Left hindlimb (tissue), 1 donor: ENCODE results near the gene PRDM4.
A peak's percentile ranks its signal among the peaks of the same experiment; 100 is the strongest.
"Not testable (repeated sequence)": the region's sequence is repeated elsewhere in the genome, so short reads cannot be mapped to it uniquely, and the experiment has no call there.

Experiments used
- DNase-seq: peaks from one replicate; pipeline ENCODE4 v3.0.0-alpha.2; 2018

Gene PRDM4

GRCh38 chr12:107774349-107775029 is 13.6 kb upstream of the PRDM4 start, which contains the start of gene ASCL4:
Gene ASCL4 (plus strand): TSS chr12:107774704. CDS start chr12:107775219, 515 bp downstream.
- DNase-seq, result no peak

- DNase-seq, result no peak
These were observed 6.5 kb upstream of the PRDM4 start for GRCh38 chr12:107767466-107767865.

- no peak for DNase-seq
These were observed 4.4 kb upstream of the PRDM4 start for GRCh38 chr12:107765316-107765715.

DNA sequence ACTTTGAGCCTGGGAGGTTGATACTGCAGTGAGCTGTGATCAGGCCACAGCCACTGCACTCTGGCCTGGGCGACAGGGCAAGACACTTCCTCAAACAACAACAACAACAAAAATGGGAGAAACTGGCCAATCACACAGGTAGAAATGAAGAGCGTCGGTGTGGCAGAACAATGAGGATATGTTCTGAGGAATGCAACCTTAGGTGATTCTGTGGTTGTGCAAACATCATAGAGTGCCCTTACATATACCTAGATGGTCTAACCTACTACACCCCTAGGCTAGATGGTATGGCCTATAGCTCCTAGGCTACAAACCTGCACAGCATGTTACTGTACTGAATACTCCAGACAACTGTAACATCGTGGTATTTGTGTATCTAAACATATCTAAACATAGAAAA is 3.7 kb upstream of the PRDM4 start:
- no peak for DNase-seq

DNA sequence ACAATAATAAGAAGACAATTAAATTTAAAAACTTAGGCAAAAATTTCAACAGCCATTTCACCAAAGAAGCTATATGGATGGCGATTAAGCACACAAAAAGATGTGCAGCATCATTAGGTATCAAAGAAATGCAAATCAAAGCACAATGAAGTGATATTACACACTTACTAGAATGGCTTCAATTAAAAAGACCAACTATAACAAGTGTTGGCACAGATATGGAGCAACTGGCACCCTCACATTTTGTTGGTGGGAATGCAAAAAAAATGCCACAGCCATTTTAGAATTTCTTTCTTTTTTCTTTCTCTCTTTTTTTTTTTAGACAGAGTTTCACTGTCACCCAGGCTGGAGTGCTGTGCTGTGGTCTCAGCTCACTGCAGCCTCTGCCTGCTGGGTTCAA is 1.9 kb upstream of the PRDM4 start:
- DNase-seq, result no peak

GRCh38 chr12:107761502-107761904 is 566 bp upstream of the PRDM4 start:
- no peak for DNase-seq

DNA sequence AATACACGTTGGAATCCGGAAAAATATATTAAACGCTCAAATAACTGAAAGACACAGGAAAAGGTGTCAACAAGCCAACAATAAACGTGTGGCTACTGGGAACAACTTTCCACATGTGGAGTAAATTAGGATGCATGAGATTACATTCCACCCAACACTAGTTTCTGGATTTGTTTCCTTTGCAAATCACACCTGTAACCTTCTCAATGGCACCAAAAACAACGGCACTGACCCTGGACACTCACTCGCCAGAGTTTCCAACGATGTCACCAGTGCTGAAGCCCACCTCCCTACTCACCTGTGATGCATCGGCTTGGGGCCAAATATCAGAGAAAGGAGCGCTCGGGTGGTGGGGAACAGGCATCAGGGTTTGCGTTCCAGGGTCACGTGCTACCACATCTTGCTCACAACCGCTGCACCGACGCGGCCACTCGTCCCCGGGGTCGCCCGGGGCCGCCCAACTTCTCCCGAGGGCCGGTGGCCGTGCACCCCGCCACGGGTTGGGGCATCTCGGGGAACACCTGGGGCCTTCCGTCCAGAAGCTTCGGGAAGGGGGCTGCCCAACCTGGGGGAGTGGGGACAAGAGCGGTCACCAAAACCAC is 629 bp downstream of the PRDM4 start:
- peak; percentile 41 for DNase-seq

GRCh38 chr12:107759410-107759809 is 1.5 kb downstream of the PRDM4 start:
- no peak for DNase-seq

DNA sequence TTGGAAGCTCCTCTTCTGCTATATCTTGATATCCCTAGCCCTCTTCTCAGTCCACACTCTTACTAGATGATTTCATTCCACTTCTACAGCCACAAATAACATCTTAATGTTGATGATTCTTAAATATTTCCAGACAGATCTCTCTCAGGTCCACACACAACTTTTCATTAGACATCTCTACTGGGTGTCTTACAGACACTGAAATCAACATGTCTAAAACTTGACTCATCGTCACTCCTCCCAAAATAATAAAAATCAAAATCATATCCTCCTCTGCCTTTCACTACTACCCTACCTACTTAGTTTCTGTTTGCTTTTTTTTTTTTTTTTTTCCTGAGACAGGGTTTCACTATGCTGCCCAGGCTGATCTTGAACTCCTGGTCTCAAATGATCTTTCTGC is 11.9 kb downstream of the PRDM4 start:
- DNase-seq, result no peak

DNA sequence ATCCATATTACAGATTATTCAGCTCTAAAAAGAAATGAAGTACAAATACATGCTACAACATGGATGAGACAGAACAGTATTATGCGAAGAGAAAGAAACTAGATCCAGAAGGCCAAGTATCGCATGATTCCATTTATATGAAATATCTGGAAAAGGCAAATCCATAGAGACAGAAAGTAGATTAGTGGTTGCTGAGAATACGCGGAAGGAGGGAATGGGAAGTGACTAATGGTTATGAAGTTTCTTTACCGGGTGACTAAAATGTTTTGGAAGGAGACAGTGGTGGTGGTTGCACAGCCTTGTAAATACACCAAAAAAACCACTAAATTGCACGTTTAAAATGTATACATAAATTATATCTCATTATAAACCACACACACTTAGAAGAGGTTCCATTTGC is 12.5 kb downstream of the PRDM4 start:
- DNase-seq, result no peak

- no peak for DNase-seq
These were observed 24.0 kb downstream of the PRDM4 start for GRCh38 chr12:107736914-107737313.

DNA sequence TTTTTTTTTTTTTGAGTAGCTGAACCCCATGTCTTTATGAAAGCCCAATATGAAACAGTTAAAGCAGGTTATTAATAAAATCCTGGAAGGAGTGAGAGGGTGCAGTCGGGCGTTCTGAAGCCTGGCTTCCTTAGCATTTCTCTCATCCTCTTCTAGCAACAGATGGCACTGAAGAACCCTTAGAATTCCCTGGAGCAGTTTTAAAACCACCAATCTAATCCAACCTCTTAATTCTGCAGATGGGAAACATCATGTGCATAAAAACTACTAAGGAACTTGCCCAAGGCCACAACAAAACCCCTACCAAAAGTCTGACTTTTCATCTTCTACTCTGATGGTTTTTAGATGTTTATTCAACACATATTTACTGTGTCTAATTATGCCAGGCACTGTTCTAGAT is 25.2 kb downstream of the PRDM4 start:
- DNase-seq, result no peak

DNA sequence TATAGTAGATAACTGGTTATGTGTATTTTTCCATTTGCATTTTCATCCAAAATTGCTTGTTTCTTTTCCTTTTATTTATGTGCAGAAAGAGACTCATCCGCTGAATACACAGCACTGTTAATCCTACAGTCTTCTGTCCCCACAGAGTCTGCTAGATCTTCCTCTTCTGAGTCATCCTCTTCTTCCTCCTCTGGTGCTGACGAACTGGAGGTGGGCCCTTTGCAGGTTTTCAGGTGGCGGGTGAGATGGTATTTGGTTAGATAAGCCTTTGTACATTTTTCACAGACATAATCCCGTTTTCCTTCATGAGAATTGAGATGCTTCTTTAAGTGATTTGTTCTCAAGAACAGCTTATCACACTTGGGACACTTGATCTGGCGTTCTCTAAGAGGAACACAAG is 26.8 kb downstream of the PRDM4 start:
- DNase-seq, result no peak

- DNase-seq, result no peak
These were observed 28.6 kb downstream of the PRDM4 start for GRCh38 chr12:107732365-107732764.

- no peak for DNase-seq
These were observed 29.6 kb downstream of the PRDM4 start for GRCh38 chr12:107731366-107731765.

GRCh38 chr12:107730618-107731341 is 30.2 kb downstream of the PRDM4 start:
- no peak for DNase-seq

DNA sequence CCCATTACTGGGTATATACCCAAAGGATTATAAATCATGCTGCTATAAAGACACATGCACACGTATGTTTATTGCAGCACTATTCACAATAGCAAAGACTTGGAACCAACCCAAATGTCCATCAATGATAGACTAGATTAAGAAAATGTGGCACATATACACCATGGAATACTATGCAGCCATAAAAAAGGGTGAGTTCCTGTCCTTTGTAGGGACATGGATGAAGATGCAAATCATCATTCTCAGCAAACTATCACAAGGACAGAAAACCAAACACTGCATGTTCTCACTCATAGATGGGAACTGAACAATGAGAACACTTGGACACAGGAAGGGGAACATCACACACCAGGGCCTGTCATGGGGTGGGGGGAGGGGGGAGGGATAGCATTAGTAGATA is 33.2 kb downstream of the PRDM4 start:
- DNase-seq, result not testable (repeated sequence)

- DNase-seq, result not testable (repeated sequence)
These were observed 33.6 kb downstream of the PRDM4 start for GRCh38 chr12:107727327-107727726.

GRCh38 chr12:107718606-107719005 is 42.3 kb downstream of the PRDM4 start:
- no peak for DNase-seq

- no peak for DNase-seq
These were observed 45.2 kb downstream of the PRDM4 start for GRCh38 chr12:107715780-107716179.

GRCh38 chr12:107705522-107705921 is 55.4 kb downstream of the PRDM4 start:
- not testable (repeated sequence) for DNase-seq

- no peak for DNase-seq
These were observed 56.9 kb downstream of the PRDM4 start for GRCh38 chr12:107704041-107704440.

GRCh38 chr12:107702106-107702505 is 58.8 kb downstream of the PRDM4 start:
- DNase-seq, result no peak

- not testable (repeated sequence) for DNase-seq
These were observed 65.2 kb downstream of the PRDM4 start for GRCh38 chr12:107695772-107696171.
